ENCODE results near the gene HINT3.
A peak's percentile ranks its signal among the peaks of the same experiment; 100 is the strongest.

- TF ChIP-seq, protein P1, sequence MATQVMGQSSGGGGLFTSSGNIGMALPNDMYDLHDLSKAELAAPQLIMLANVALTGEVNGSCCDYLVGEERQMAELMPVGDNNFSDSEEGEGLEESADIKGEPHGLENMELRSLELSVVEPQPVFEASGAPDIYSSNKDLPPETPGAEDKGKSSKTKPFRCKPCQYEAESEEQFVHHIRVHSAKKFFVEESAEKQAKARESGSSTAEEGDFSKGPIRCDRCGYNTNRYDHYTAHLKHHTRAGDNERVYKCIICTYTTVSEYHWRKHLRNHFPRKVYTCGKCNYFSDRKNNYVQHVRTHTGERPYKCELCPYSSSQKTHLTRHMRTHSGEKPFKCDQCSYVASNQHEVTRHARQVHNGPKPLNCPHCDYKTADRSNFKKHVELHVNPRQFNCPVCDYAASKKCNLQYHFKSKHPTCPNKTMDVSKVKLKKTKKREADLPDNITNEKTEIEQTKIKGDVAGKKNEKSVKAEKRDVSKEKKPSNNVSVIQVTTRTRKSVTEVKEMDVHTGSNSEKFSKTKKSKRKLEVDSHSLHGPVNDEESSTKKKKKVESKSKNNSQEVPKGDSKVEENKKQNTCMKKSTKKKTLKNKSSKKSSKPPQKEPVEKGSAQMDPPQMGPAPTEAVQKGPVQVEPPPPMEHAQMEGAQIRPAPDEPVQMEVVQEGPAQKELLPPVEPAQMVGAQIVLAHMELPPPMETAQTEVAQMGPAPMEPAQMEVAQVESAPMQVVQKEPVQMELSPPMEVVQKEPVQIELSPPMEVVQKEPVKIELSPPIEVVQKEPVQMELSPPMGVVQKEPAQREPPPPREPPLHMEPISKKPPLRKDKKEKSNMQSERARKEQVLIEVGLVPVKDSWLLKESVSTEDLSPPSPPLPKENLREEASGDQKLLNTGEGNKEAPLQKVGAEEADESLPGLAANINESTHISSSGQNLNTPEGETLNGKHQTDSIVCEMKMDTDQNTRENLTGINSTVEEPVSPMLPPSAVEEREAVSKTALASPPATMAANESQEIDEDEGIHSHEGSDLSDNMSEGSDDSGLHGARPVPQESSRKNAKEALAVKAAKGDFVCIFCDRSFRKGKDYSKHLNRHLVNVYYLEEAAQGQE (IDR thresholded peaks at IDR 0.05): no peak
- TF ChIP-seq TAF1 (conservative IDR thresholded peaks at IDR 0.05) (peak; percentile 24), CTCF (IDR thresholded peaks at IDR 0.05; ENCODE audit: low read depth, low read length, missing input control) (no peak), SP1 (IDR thresholded peaks at IDR 0.05) (peak; percentile 92), RAD21 (IDR thresholded peaks at IDR 0.05) (peak; percentile 48 to 64), YY1 (IDR thresholded peaks at IDR 0.05) (peak; percentile 82)
- TF ChIP-seq, protein P2, sequence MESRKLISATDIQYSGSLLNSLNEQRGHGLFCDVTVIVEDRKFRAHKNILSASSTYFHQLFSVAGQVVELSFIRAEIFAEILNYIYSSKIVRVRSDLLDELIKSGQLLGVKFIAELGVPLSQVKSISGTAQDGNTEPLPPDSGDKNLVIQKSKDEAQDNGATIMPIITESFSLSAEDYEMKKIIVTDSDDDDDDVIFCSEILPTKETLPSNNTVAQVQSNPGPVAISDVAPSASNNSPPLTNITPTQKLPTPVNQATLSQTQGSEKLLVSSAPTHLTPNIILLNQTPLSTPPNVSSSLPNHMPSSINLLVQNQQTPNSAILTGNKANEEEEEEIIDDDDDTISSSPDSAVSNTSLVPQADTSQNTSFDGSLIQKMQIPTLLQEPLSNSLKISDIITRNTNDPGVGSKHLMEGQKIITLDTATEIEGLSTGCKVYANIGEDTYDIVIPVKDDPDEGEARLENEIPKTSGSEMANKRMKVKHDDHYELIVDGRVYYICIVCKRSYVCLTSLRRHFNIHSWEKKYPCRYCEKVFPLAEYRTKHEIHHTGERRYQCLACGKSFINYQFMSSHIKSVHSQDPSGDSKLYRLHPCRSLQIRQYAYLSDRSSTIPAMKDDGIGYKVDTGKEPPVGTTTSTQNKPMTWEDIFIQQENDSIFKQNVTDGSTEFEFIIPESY (IDR thresholded peaks at IDR 0.05): peak; percentile 88
Observed at GRCh38 chr6:125944434-125944816, 12.1 kb upstream of the HINT3 start.
